Measurements from ENCODE around the gene EFCC1. TPM values are rescaled to one million over a fixed set of nuclear protein-coding genes. Genes with fewer than 3 reads are reported as not detected.

EFCC1 gene
- total and polyA plus RNA-seq, 2 donors from 2014 or later = 2.4 to 3.7 TPM

- Histone ChIP-seq H3K9ac (ENCODE audit: low read length in 3 of 3) (no peak overlapping the region), H3K4me1 (ENCODE audit: control insufficient read depth in 2 of 3, insufficient read depth in 2 of 3, low read depth in 1 of 3, low read length in 3 of 3) (peaks cover 0 to 14% (median 3%) of the 10 kb centered on the region in 3 donors), H3K27ac (ENCODE audit: low read depth in 2 of 2, low read length in 2 of 2) (no peak overlapping the region), H3K36me3 (ENCODE audit: control insufficient read depth in 2 of 3, insufficient read depth in 3 of 3, low read length in 3 of 3) (no peaks in the 10 kb centered on the region), H3K4me3 (ENCODE audit: low read length in 3 of 3) (no peak overlapping the region), H3K9me3 (ENCODE audit: control insufficient read depth in 2 of 3, insufficient read depth in 1 of 3, low read length in 3 of 3) (no peaks in the 10 kb centered on the region), H3K27me3 (ENCODE audit: control insufficient read depth, insufficient read depth, low read length) (peaks cover 8% of the 10 kb centered on the region)
- FAIRE-seq (no peak), DNase-seq (no peak)
- TF ChIP-seq CTCF (IDR thresholded peaks at IDR 0.05; ENCODE audit: borderline replicate concordance, extremely low read depth, insufficient read depth) = no peak
- intact Hi-C loops (cut with DNase I) = no loop called here
Observed at GRCh38 chr3:128996726-128997125, 4.4 kb upstream of the EFCC1 start.

- H3K27ac ChIP-seq (ENCODE audit: low read depth in 2 of 2, low read length in 2 of 2) = no peak overlapping the region
- H3K9ac ChIP-seq (ENCODE audit: low read length in 3 of 3) = no peak overlapping the region
- DNase-seq = no peak
- peaks cover 0 to 16% (median 3%) of the 10 kb centered on the region in 3 donors for H3K4me1 ChIP-seq (ENCODE audit: control insufficient read depth in 2 of 3, insufficient read depth in 2 of 3, low read depth in 1 of 3, low read length in 3 of 3)
- no peaks in the 10 kb centered on the region for H3K36me3 ChIP-seq (ENCODE audit: control insufficient read depth in 2 of 3, insufficient read depth in 3 of 3, low read length in 3 of 3)
- FAIRE-seq = no peak
- no peaks in the 10 kb centered on the region for H3K9me3 ChIP-seq (ENCODE audit: control insufficient read depth in 2 of 3, insufficient read depth in 1 of 3, low read length in 3 of 3)
- no peak overlapping the region for H3K4me3 ChIP-seq (ENCODE audit: low read length in 3 of 3)
- TF ChIP-seq CTCF (IDR thresholded peaks at IDR 0.05; ENCODE audit: borderline replicate concordance, extremely low read depth, insufficient read depth) = no peak
- intact Hi-C loops (cut with DNase I) = no loop called here
- peaks cover 12% of the 10 kb centered on the region for H3K27me3 ChIP-seq (ENCODE audit: control insufficient read depth, insufficient read depth, low read length)
Observed at GRCh38 chr3:128997486-128998133, 3.5 kb upstream of the EFCC1 start.

GRCh38 chr3:128998561-128998960, 2.5 kb upstream of the EFCC1 start:
- FAIRE-seq = no peak

More at GRCh38 chr3:128998561-128998960, 2.5 kb upstream of the EFCC1 start:
- Histone ChIP-seq H3K36me3 (ENCODE audit: control insufficient read depth in 2 of 3, insufficient read depth in 3 of 3, low read length in 3 of 3) (no peaks in the 10 kb centered on the region), H3K27ac (ENCODE audit: low read depth in 2 of 2, low read length in 2 of 2) (no peak overlapping the region), H3K4me3 (ENCODE audit: low read length in 3 of 3) (no peak overlapping the region), H3K9me3 (ENCODE audit: control insufficient read depth in 2 of 3, insufficient read depth in 1 of 3, low read length in 3 of 3) (no peaks in the 10 kb centered on the region), H3K27me3 (ENCODE audit: control insufficient read depth, insufficient read depth, low read length) (peaks cover 18% of the 10 kb centered on the region), H3K9ac (ENCODE audit: low read length in 3 of 3) (no peak overlapping the region), H3K4me1 (ENCODE audit: control insufficient read depth in 2 of 3, insufficient read depth in 2 of 3, low read depth in 1 of 3, low read length in 3 of 3) (peaks cover 0 to 19% (median 0%) of the 10 kb centered on the region in 3 donors)
- DNase-seq = no peak
- intact Hi-C loops (cut with DNase I) = no loop called here
- no peak for TF ChIP-seq CTCF (IDR thresholded peaks at IDR 0.05; ENCODE audit: borderline replicate concordance, extremely low read depth, insufficient read depth)
